ENCODE results near the gene ZCCHC14.

ZCCHC14 gene

DNA sequence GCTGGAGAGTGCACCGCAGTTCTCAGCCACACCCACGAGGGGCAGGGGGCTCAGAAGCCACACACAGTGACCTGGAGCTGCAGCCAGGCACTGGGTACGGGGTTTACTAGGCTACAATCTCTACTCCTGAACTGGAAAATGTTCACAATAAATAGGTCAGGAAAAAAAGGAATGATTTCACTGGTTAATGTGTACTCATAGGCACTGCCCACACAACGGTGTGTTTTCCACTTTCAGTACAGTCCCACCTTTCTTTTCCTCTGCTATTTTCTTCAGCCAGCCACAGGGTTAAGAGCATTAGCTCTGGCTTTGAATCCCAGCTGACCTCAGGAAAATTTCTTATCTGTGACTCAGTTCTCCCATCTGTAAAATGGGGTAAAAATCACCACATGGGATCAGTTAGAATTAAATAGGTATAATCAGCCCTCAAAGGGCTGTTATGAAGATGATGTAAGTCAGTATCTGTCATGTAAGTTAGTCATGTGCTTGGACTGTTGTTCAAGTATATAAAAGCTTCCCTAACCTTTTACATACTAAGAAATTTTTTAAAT lies 35.7 kb downstream of the ZCCHC14 start:
- DNase-seq: no peak

DNA sequence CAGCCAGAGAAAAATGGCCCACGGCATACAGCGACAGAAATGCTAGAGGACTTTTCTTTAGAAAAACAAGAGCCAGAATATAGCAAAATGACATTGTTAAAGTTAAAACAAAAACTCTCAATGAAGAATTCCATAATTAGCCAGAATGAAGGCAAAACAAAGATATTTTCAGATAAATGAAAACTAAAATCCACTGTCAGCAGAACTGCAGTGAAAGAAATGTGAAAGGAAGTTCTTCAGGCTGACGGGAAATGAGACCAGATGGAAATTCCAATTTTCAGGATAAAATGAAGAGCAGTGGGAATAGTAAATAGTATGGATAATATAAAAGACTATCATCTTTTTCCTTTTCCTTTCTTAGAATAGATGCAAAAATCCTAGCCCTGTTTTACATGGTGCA lies 38.4 kb downstream of the ZCCHC14 start:
- no peak for DNase-seq

DNA sequence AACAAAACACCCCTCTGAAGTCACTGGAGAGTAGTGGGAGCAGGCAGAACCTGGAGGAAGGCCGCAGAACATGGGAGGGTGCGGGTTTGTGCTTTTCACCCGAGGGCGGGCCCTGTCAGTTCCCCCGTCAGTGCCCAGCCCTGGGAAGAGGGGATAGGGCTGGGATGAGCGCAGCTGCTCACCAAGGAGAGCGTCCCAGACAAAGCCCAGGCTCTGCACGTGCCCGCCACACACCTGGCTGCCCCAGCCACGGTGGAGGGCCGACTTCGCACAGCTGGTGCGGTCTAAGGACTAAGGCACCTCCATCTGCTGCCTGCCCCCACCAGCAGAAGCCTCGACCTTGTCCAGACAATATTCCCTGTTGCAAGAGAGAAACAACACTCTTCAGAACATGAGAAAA lies 39.5 kb downstream of the ZCCHC14 start:
- no peak for DNase-seq

- DNase-seq: peak; percentile 31
Observed at GRCh38 chr16:87451563-87452210, 41.1 kb downstream of the ZCCHC14 start.

- no peak for DNase-seq
Observed at GRCh38 chr16:87448866-87449265, 44.0 kb downstream of the ZCCHC14 start.

GRCh38 chr16:87447323-87447722 lies 45.5 kb downstream of the ZCCHC14 start:
- no peak for DNase-seq

DNA sequence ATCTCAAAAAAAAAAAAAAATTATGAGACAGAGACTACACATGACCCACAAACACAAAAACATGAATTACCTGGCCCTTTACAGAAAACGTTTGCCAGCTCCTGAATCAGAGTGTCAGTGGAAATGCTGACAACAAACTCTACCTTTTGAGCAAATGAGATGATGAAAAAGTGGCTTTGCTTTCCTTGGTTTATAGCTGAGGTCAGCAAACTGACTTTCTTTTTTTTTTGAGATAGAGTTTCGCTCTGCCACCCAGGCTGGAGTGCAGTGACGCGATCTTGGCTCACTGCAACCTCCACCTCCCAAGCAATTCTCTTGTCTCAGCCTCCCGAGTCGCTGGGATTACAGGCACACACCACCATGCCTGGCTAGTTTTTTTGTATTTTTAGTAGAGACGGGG lies 46.3 kb downstream of the ZCCHC14 start:
- DNase-seq: no peak

DNA sequence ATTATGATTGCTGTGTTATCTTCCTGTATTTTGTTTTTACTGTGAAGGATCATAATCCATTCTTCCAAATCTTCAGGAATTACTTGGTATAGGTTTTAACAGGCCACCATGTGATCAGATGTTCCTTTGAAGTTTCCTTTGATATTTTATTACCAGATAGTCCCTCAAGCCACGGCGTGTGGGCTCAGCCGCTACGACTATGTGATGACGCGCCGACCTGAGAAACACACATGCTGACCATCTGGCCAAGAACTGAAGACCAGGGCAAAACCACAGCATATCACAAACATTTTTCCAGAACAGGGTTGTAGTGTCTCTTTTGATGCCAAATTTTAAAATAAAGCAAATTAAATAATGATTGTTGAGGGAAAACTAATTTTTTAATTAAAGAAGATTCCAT lies 47.3 kb downstream of the ZCCHC14 start:
- DNase-seq: no peak

DNA sequence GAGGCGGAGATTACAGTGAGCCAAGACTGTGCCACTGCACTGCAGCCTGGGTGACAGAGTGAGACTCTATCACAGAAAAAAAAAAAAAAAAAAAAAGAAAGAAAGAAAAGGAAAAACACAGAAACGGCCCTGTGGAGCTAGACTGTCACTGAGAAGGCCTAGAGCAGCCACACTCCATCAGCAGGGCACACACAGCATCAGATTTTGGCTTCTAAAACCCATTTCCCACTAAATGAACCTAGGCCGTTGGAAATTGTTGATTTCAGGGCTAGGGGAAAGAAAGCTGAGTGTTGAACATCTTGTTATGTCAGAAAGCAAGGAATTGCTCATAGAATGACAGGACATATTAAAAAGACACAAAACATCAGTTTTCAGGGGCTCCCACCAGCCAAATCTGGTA lies 48.9 kb downstream of the ZCCHC14 start:
- DNase-seq: no peak

GRCh38 chr16:87443016-87443415 lies 49.8 kb downstream of the ZCCHC14 start:
- DNase-seq: peak; percentile 15

DNA sequence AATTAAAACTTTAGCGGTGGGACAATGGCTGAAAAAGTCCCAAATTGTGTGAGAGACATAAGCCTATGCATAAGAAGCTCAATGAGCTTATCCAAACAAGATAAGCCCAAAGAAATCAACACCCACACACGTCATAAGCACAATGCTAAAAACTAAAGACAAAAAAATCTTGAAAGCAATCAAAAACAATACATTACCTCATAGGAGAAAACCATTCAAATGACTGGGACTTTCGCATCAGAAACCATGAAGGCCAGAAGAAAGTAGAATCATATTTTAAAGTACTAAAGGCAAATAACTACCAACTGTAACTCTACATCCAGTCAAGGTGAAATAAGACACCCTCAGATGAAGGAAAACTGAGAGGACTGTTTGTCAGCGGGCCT lies 50.2 kb downstream of the ZCCHC14 start:
- peak; percentile 17 for DNase-seq

DNA sequence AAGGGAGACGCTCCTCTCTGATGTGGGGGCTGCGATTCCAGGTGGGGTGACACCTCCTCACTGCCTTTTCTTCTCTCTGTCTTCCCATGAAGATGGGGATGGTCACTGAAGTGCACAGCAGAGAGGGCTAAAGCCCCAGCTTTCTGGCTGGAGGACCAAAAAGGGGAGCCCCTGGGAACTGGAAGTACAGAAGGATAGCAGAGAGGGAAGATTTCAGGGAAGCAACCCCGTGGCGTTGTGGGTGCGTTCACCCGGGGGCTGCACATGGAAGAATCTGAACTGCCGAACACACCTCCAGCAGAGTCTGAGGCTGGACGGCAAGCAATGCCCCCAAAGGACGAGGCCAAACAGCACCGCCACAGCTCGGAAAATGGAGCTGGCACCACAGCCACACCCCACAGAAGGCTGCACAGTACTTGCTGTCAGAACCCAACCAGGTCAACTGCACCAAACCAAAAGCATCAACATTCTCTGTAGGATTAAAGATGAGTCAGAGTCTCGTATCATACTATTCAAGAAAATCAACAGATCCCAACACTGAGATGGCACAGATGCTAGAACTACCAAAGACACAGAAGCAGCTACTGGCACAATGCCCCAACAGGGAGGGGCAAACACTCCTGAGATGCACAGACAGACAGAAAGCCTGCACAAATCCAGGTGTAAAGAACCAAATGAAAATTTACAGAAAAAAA lies 50.8 kb downstream of the ZCCHC14 start:
- DNase-seq: no peak

- DNase-seq: no peak
Observed at GRCh38 chr16:87439926-87440325, 52.9 kb downstream of the ZCCHC14 start.

DNA sequence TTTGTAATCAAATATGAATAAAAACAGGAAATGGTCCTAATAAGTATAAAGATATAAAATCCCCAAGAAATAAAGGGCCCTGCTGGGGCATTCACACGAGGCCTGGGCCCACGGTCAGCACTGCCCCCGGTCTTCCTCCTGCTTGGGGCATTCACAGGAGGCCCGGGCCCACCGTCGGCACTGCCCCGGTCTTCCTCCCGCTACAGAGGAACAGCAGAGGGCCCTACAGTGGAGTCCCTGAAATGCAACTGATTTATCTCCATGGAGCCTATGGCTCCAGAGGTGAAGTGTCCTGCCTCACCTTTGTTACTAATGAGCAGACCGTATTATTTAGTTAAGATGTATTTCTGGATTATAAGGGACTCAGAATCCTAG lies 54.2 kb downstream of the ZCCHC14 start:
- no peak for DNase-seq

GRCh38 chr16:87437911-87438610 lies 54.8 kb downstream of the ZCCHC14 start:
- no peak for DNase-seq

GRCh38 chr16:87437327-87437726 lies 55.5 kb downstream of the ZCCHC14 start:
- DNase-seq: no peak

DNA sequence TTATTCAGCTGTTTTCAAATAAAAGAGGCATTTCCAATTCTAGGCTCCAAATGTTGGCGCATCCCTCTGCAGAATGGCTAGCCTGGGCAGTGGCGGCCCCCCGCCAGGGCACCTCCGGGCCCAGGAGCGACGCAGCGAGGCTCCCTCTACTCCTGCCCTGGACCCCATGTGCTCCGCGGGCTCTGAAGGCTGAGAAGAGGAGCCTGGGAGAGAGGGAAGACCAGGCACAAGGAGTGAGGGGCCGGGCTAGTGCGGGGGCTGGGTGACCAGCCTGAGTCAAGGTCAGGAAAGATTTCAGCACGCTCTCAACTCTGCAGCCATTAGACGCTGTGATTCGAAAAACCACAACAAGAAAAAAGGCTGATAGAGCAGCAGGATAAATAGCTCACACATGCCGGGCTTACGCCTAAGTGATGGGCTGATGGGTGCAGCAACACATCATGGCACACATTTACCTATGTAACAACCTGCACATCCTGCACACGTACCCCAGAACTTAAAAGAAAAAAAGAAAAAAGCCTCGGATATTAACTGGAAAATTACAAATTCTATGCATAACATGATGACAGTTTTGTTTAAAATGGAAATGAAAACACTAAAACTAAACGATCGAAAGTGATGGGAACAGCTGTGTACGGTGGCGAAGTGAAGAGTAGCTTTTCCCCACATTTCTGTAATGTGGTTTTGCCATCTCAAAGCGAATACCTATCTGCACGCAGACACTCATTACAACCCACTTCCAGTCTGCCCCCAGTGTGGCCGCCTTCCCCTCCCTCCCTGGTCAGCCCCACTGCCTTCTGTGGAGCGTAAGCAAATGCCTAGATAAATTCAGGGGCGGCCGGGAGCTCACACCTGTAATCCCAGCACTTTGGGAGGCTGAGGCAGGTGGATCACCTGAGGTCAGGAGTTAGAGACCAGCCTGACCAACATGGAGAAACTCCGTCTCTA lies 56.3 kb downstream of the ZCCHC14 start:
- DNase-seq: peak; percentile 20

DNA sequence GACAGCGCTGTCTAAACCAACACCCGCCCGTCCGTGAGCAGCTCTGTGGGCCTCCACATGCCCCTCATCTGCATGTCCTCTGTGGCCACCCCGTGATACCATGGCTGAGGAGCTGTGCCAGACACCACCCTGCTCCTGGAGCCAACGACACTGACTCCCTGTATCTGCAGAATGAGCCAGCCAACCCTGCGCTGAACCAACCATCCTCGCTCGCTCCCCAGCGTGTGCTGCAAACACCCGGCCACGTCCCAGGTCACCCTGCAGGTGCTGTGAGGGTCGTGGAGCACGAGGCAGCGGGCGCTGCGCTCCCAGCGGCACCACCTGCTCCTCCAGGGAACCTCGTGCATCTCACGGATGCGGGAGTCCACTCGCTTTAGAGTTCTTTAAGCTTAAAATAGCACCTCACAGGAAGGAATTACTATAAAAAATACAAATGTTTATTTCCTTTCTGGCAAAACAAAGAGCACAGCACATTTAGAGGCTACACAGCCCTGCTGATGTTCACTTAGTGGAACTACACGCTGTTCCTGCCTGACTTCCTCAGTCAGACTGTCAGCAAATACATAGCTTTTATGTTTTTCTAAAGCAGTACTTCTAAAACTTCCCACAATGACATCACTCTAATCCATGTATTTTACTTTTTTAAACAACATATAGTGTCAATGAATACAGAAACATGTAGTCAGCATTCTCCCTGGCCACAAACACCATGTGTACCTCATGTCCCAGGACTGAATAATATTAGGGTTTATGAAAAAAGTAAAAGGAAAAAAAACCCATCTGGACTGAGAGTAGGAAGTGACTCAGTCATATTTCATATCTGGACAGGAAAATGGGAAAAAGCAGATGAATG lies 57.2 kb downstream of the ZCCHC14 start:
- no peak for DNase-seq

DNA sequence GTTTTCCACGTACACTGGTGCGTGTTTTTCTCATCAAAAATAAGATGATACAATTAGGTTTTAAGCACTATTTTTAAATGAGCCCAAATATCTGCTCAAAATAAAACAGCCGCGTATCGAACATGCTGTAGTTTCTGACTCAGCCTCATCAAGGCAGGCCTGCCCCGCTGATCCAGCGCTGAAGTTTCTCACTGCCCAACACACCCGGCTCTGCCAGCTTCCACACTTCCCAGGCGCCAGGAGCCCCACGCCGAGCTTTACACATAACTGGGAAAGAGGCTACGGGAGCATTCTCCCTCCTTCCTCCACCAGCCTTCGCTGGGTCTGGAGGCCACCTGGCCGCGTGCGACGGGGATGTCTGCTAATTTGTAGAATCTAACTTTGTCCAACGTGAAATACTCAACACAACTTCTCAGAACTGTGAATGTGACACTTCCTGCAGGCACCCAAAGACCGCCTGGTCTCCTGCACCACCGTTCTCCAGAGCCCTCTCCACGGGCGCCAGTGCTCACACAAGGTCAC lies 58.6 kb downstream of the ZCCHC14 start:
- DNase-seq: no peak

GRCh38 chr16:87432330-87432915 lies 60.4 kb downstream of the ZCCHC14 start:
- no peak for DNase-seq

DNA sequence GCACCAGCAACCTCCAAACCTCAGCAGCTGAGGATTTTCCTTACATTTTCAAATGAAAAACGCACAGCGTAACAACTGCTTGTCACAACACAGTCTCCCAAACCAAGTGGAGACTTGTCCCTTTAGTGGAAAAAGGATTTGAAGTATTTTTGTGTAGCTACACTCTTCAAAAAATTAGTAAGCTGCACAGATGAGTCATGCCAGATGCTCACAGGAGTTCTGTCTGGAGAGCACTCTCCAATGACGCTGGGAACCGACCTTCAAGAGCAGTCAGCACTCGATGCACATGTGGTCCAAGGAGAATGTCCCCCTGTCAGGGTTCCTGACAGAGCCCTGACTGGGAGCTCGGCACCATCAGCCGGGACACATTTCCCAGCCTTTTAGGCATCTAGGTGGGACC lies 60.9 kb downstream of the ZCCHC14 start:
- no peak for DNase-seq
